GM21528 (cell line): Measurements from ENCODE around the gene BCKDHA.
A peak's percentile ranks its signal among the peaks of the same experiment; 100 is the strongest.

ENCODE experiments used
- ATAC-seq: cut with Tn5 transposase; IDR thresholded peaks from one replicate; pipeline ENCODE4 v1.9.1; 2021; ENCODE audit warnings: mild to moderate bottlenecking, moderate library complexity; ENCODE audit not compliant: unreplicated experiment, low FRiP score

The BCKDHA gene

GRCh38 chr19:41397086-41398049 is at the start of gene BCKDHA, which contains the start of gene EXOSC5:
Gene BCKDHA (plus strand): TSS chr19:41397818. CDS start chr19:41397828, 10 bp downstream.
Gene EXOSC5 (minus strand): TSS chr19:41397359. CDS start chr19:41397328, 31 bp downstream.
- ATAC-seq: peak; percentile 87

- peak; percentile 11 for ATAC-seq
These were observed 46.8 kb upstream of the BCKDHA start for GRCh38 chr19:41350735-41351338.

GRCh38 chr19:41351339-41352245 is 46.0 kb upstream of the BCKDHA start:
- ATAC-seq: peak; percentile 41

GRCh38 chr19:41352279-41352608 is 45.4 kb upstream of the BCKDHA start:
- no peak for ATAC-seq

- ATAC-seq: no peak
These were observed 44.8 kb upstream of the BCKDHA start for GRCh38 chr19:41352609-41353465.

- peak; percentile 32 for ATAC-seq
These were observed 43.9 kb upstream of the BCKDHA start, which contains the start of gene TGFB1 for GRCh38 chr19:41353466-41354342. Gene TGFB1 (minus strand): TSS chr19:41353922. CDS start chr19:41353044, 878 bp downstream.

GRCh38 chr19:41354343-41354953 is 43.2 kb upstream of the BCKDHA start:
- ATAC-seq: no peak

- no peak for ATAC-seq
These were observed 42.6 kb upstream of the BCKDHA start for GRCh38 chr19:41355035-41355434.

- ATAC-seq: no peak
These were observed 41.8 kb upstream of the BCKDHA start for GRCh38 chr19:41355802-41356201.

GRCh38 chr19:41356984-41357739 is 40.5 kb upstream of the BCKDHA start:
- ATAC-seq: no peak

GRCh38 chr19:41357746-41358145 is 39.9 kb upstream of the BCKDHA start:
- ATAC-seq: no peak

GRCh38 chr19:41359741-41360140 is 37.9 kb upstream of the BCKDHA start:
- no peak for ATAC-seq

GRCh38 chr19:41362143-41362847 is 35.3 kb upstream of the BCKDHA start:
- no peak for ATAC-seq

- ATAC-seq: no peak
These were observed 34.3 kb upstream of the BCKDHA start for GRCh38 chr19:41363371-41363752.

- ATAC-seq: peak; percentile 82
These were observed 33.7 kb upstream of the BCKDHA start, which contains the start of gene B9D2 for GRCh38 chr19:41363753-41364523. Gene B9D2 (minus strand): TSS chr19:41364149. CDS start chr19:41363519, 630 bp downstream.
